Dermis lymphatic vessel endothelial cell (primary cell): ENCODE results near the gene OR4D9. TPM values are rescaled to one million over a fixed set of nuclear protein-coding genes. Genes with fewer than 3 reads are reported as not detected.

ENCODE experiments used
- total RNA-seq: library from RNA; depleted of rRNA; stranded (reverse); fragments of >200 nt; gene quantifications from 2 replicates; pipeline ENCODE4 v1.2.1, GENCODE V29; 2014

OR4D9 gene
- under 0.01 TPM in 1 of 2 replicates, not detected in the other for total RNA-seq

GRCh38 chr11:59510941-59511589 is at the start of gene OR4D9:
TSS of gene OR4D9 (plus strand) at chr11:59511539. CDS start at chr11:59514913, 3,374 bp downstream.

DNA sequence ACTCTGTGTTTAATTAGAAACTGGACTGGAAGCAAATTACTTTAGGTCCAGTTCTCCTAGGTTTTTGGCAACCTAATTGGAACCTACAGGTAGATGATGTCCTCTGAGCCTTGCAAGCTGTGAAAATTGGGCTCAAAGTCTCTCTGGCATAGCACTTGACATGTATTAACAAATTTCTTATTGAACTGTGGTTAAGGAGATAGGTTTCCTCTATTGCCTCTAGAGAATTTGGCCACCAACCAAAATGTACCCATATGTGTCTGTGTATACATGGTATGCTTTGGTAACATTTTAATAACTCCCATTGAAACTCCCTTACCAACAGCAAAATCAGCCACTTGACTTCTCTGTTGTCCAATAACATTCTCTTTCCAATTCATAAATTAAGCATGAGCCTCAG is 38.3 kb upstream of the OR4D9 start, which contains the start of gene OR4D10:
Gene OR4D10, plus strand, starts transcription at position 301 of the 400 bp plus-strand sequence. CDS start 4,115 bp downstream, outside the sequence.

DNA sequence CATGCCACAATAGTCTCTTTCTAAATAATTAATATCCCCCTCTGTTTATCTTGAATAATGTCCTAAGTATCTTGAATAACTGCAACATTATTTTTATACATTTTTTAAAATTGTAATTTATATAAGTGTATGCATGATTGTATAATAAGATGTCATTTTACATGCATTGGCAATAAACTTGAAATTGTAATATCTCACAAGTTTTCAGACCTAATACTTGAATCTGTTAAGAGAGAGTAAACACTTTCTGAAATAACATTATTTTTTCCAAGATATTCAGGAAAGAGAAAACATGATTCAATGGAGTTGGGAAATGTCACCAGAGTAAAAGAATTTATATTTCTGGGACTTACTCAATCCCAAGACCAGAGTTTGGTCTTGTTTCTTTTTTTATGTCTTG is 8.1 kb upstream of the OR4D9 start, which contains the start of gene OR4D11:
Gene OR4D11, plus strand, starts transcription at position 301 of the 400 bp plus-strand sequence. Its CDS starts 0 bp downstream, at position 301.

Other genes starting within 250 kb of the OR4D9 start
- gene OR5AN1, start 152.6 kb upstream of the OR4D9 start, total RNA-seq: not detected in 2 replicates
- gene OR5A2, start 85.1 kb upstream of the OR4D9 start, total RNA-seq: under 0.01 TPM in 1 of 2 replicates, not detected in the other
- under 0.01 TPM in 1 of 2 replicates, not detected in the other for gene OR5A1, start 75.1 kb upstream of the OR4D9 start, total RNA-seq
- not detected in 2 replicates for gene OR4D6, start 54.6 kb upstream of the OR4D9 start, total RNA-seq
- not detected in 2 replicates for gene OR4D10, start 38.2 kb upstream of the OR4D9 start, total RNA-seq
- not detected in 2 replicates for gene OR4D11, start 8.0 kb upstream of the OR4D9 start, total RNA-seq
- gene OSBP, start 104.2 kb downstream of the OR4D9 start, total RNA-seq: 53.2 and 56.9 TPM in 2 replicates
- 5.8 and 6.8 TPM in 2 replicates for gene PATL1, start 157.5 kb downstream of the OR4D9 start, total RNA-seq
- gene OR10V1, start 202.3 kb downstream of the OR4D9 start, total RNA-seq: not detected in 2 replicates
- 79.6 and 93.1 TPM in 2 replicates for gene STX3, start 243.8 kb downstream of the OR4D9 start, total RNA-seq